Activated CD4-positive, alpha-beta T cell treated with anti-CD3 and anti-CD28 coated beads for 24 hours (primary cell): ENCODE results near the gene SHQ1.
"Not testable (repeated sequence)": the region's sequence is repeated elsewhere in the genome, so short reads cannot be mapped to it uniquely, and the experiment has no call there.

Source experiments
- DNase-seq, 2 donors: peaks; one replicate each; pipeline ENCODE4 v3.0.0-alpha.2; 2020; ENCODE audit warnings: low read depth in 2 of 2

SHQ1 gene

DNA sequence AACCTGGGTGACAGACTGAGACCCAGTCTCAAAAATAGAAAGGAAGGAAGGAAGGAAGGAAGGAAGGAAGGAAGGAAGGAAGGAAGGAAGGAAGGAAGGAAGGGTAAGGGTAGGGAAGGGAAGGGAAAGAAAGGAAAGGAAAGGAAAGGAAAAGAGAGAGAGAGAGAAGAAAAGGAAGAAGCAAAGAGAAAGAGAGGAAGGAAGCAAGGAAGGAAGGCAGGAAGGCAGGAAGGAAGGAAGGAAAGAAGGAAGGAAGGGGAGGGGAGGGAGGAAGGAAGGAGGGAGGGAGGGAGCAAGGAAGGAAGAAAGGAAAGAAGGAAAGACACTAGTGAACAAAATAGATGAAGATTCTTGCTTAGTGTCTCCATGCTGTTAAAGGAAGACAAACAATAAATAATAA is 129.1 kb downstream of the SHQ1 start:
- no peak for DNase-seq

DNA sequence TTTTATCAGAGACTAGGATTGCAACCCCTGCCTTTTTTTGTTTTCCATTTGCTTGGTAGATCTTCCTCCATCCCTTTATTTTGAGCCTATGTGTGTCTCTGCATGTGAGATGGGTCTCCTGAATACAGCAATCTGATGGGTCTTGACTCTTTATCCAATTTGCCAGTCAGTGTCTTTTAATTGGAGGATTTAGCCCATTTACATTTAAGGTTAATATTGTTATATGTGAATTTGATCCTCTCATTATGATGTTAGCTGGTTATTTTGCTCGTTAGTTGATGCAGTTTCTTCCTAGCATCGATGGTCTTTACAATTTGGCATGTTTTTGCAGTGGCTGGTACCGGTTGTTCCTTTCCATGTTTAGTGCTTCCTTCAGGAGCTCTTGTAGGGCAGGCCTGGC is 134.1 kb downstream of the SHQ1 start:
- not testable (repeated sequence) for DNase-seq

DNA sequence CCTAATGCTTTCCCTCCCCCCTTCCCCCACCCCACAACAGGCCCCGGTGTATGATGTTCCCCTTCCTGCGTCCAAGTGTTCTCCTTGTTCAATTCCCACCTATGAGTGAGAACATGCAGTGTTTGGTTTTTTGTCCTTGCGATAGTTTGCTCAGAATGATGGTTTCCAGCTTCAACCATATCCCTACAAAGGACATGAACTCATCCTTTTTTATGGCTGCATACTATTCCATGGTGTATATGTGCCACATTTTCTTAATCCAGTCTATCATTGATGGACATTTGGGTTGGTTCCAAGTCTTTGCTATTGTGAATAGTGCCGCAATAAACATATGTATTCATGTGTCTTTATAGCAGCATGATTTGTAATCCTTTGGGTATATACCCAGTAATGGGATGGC is 137.8 kb downstream of the SHQ1 start:
- DNase-seq = not testable (repeated sequence)

DNA sequence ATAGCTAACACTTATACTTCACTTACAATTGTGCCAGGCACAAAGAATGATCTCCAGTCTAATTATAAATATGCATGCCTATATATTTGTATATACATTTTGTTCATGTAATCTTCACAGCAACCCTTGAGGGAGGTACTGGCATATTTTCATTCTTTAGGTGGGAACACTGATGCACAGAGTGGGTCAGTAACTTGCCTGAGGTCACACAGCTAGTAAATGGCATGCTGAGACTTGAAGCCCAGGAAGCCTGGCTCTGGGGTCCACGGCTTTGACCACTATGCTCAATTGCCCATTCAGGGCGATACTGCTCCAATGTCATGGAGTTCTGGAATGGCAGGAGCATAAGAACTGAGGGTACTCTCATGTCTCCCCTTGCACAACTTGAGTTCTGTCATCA is 139.8 kb downstream of the SHQ1 start:
- no peak for DNase-seq

DNA sequence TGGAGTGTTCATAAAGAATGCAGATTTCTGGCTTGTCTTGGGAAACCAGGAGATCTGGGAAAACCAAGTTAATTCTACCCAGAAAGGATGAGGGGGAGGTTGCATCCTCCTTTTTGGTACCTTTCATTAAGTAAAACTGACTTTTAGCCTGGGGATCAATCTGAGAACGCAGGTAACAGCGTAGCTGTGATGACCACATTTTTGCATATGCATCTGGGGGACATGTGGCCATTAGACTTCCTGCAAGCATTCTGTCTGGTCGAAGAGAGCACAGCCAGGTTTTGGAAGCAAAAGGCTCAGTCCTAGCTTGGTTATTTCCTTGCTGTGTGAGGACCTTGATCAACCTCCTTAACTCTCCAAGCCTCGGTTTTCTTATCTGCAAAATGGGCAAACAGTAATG is 145.2 kb downstream of the SHQ1 start:
- DNase-seq = no peak

DNA sequence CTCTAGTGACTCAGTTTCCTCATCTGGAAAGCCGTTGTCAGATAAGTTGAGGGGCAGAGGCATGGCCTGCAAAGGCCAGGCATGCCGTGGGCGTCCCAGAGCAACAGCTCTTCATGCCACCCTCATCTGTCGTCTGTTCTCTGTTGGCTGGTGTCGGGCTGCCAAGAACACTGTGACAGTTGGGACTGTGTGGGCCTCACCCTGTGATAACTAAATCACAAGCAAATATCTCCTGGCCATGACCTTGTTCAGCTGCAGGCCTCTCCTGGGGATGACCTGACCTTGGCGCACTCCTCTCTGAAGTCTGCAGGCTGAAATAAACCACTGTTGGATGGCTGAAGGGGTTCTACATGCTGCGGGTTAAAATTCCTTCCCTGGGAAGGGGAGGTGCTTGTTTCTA is 145.9 kb downstream of the SHQ1 start:
- no peak for DNase-seq

DNA sequence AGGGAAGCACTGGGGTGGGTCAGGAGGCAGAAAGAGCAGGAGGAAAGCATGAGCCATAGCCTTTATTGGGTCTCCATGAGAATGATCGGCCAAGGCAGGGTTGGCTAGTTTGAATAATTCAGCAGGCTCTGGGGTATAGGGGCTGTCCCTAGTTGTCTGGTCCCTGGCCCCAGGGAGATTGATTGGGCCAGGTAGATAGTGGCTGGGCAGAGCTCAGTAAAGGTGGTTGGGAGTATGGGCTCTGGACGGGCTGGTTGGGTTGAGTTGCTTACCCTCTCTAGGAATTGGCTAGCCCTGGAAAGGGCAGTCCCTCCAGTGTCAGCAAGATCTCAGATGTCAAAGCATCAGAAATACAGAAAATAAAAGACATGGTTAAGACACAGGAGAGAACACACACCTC is 148.1 kb downstream of the SHQ1 start:
- no peak for DNase-seq

DNA sequence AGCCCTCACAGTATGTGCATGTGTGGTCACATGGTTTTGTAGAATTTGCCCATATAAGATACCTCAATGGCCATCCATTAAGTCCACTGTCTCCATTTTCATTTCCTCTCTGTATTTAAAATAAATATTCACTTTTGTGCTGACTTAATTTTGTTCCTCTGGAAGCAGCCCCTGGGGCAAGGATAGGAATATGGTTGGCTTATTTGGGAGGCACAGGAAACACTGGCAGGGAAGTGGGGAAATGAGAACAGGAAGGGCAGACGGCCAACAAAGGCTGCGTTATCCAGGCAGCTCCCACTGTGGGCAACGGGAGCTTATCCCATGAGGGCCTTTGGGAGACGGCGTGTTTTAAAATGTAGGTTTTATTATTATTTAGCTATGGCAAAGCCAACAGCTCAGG is 148.6 kb downstream of the SHQ1 start:
- no peak for DNase-seq
